NCI-H1417 (cell line): ENCODE data around the gene ALAS1.

Experiments
- DNase-seq, 3 experiments: peaks; one replicate each; lab custom pipeline; 2025; lab: John Stamatoyannopoulos, UW

The ALAS1 gene

DNA sequence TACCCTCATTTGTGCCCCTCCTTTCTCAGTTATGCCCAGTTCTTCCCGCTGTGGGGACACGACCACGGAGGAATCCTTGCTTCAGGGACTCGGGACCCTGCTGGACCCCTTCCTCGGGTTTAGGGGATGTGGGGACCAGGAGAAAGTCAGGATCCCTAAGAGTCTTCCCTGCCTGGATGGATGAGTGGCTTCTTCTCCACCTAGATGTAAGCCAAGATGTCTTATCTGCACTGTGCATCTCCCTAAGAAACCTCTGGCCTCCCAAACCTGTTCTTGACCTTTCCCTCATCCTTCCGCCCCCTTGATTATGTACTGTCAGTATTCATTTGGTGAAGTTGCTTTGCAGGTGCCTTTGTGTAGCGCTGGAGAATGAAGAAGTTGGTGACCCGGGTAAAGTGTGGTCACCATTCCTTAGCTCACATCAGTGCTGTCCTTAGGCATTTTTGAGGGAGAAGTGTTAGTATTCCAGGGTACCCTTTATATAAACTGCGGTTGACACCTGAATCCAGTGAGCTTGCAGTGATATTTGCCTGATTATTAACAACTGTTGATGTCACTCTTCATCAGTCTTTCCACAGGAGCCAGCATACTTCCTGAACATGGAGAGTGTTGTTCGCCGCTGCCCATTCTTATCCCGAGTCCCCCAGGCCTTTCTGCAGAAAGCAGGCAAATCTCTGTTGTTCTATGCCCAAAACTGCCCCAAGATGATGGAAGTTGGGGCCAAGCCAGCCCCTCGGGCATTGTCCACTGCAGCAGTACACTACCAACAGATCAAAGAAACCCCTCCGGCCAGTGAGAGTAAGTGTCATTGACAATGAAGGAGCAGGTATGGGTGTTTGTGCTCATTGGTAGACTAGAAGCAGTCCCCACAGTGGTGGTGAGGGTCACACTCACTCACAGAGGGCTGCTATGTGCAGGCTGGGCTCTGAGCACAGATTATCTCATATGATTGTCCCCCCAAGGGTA, 966 bp downstream of the ALAS1 start:
- no peak for DNase-seq

DNA sequence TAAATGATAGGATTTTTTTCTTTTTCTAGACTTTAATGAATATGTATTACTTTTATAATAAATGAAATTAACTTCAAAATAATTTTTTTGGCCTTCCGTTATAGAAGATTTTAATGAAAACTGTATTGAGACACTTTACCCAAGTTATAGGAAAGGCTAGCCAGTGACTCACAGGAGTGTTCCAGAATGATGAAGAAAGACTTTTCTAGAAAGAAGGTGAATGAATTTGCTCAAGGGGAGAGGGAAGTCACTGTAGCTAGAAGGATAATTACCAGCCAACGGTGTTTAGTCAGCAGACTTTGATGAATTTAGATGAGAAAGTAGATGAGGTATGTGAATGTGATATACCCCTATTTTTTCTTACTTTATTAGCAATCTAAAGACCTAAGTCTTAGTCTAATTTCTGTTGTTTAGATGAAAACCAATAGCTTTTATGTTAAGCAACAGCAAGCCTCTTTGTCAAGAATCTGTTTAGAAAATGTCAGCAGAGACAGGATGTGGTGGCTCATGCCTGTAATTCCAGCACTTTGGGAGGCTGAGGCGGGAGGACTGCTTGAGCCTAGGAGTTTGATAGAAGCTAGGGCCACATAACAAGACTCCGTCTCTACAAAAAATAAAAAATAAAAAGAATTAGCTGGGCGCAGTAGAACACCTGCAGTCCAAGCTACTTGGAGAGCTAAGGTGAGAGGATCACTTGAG, 3.2 kb downstream of the ALAS1 start:
- no peak for DNase-seq

DNA sequence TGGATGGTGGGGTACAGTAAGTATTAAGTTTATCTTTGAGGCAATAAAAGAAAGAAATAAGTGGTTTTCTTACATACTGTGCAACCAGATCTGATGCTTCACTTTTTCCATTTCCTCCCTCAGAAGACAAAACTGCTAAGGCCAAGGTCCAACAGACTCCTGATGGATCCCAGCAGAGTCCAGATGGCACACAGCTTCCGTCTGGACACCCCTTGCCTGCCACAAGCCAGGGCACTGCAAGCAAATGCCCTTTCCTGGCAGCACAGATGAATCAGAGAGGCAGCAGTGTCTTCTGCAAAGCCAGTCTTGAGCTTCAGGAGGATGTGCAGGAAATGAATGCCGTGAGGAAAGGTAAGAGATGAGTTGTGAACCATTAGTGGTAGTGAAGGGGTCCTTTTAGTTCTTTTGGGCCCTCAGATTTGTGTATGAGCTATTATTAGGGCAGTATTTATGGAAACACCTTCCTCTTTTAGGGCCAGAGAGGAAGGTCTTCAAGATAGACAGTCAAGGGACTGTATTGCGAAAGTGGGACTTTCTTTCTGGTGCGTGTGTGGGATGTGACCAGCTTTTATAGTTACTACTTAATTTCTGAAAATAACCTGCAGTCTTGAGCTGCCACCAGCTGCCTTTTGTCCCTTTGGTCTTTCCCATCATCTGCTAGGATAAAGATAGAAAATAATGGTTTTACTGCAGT, 4.6 kb downstream of the ALAS1 start:
- no peak for DNase-seq

DNA sequence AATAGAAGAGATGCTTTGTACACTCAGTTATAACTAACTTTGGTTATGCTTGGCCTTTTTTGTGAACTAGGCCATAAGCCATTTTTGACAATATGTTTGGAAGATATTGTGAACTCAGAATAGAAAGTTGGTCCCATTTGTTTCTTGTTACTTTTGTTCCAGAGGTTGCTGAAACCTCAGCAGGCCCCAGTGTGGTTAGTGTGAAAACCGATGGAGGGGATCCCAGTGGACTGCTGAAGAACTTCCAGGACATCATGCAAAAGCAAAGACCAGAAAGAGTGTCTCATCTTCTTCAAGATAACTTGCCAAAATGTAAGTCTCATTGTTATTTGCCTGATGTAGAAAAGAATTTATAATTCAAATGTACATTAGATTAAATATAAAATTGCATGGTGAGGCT, 5.7 kb downstream of the ALAS1 start:
- no peak for DNase-seq

DNA sequence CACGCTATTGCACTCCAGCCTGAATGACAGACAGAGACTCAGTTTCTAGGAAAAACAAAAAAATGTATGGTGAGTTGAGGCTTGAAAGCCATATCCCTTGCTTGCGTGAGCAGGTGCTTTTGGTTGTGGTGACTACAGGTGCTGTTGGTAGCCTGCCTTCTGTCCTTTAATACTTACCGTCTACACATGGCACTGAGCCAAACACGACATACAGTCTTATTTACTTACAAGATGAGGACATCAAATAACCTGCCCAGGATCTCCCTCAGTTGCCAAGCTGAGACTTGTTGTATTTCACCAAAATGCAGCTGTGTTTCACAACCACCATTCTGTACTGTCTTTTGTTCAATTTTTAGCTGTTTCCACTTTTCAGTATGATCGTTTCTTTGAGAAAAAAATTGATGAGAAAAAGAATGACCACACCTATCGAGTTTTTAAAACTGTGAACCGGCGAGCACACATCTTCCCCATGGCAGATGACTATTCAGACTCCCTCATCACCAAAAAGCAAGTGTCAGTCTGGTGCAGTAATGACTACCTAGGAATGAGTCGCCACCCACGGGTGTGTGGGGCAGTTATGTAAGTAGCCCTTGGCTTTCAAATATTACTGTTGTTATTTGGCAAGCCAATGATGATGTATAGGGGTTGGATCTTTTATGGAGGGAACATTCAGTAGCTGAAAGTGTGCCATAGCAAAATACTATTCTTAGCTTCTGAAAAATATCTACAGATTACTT, 6.5 kb downstream of the ALAS1 start:
- peak; percentile 33 to 87 (median 59) for DNase-seq

DNA sequence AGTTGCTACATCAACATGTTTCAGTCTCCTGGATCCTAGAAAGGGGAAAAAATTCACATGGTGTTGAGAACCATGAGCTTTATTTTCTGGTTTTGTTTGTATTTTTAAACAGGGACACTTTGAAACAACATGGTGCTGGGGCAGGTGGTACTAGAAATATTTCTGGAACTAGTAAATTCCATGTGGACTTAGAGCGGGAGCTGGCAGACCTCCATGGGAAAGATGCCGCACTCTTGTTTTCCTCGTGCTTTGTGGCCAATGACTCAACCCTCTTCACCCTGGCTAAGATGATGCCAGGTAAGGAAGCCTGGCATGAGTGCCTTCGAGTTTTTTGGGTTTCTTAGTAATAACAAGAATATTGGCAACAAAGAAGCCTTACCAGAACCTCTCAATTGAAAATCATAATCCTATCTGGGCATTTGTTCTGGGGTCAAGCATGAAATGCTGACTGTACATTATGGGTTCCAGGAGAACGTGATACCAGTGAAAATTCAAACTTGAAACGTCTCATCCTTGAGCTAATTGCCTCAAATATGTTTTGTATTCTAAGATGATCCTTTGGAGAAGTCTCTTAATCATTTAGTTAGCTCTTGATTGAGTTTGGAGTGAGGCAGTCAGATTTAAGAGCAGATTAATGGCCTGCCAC, 7.9 kb downstream of the ALAS1 start:
- no peak for DNase-seq

DNA sequence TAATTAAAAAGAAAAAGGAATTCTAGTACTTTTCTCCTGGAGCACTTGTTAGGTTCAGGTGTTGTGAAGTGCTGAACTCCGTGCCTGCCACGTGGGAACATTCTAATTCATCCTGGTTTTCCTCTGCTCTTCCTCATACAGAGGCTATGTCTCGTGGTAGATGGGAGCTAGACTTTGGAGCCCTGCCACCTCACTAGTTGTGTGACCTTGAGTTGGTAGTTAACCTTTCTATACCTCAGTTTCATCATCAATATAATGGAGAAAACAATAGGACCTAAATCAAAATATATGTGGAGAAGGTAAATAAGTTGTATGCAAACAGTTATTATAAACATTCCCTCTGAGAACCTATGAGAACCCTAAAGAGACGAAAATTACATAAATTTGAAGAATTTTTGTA, 10.6 kb downstream of the ALAS1 start:
- DNase-seq = no peak

DNA sequence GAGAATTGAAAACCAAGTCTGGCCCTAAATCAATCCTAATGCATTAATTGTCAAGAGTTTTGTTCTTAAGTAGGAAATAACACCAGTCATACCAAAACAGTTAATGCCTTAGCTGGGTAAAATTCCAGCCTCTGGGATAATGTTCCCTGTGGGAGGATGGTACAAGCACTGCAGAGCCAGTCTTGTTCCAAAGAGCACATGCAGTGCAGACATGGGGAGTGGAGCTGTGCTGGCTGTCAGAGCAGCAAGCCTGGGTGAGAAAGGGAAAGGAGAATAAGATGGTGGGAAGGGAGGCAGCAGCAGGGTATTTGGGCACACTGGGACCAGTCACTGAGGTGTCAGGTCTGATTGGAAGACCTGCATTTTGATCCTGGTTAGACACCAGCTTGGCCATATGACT, 12.1 kb downstream of the ALAS1 start:
- DNase-seq = no peak

DNA sequence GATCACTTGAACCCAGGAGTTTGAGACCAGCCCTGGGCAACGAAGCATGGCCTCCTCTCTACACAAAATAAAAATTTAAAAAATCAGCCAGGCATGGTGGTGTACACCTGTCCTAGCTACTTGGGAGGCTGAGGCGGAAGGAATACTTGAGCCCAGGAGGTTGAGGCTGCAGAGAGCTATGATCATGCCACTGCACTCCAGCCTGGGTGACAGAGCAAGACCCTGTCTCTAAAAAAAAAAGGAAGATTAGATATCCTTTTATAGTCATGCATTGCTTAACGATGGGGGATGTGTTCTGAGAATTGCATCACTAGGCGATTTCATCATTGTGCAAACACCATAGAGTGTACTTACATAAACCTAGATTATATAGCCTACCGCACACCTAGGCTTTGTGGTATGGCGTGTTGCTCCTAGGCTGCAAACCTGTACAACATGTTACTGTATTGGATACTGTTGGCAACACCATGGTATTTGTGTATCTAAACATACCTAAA, 12.6 kb downstream of the ALAS1 start:
- DNase-seq = no peak

DNA sequence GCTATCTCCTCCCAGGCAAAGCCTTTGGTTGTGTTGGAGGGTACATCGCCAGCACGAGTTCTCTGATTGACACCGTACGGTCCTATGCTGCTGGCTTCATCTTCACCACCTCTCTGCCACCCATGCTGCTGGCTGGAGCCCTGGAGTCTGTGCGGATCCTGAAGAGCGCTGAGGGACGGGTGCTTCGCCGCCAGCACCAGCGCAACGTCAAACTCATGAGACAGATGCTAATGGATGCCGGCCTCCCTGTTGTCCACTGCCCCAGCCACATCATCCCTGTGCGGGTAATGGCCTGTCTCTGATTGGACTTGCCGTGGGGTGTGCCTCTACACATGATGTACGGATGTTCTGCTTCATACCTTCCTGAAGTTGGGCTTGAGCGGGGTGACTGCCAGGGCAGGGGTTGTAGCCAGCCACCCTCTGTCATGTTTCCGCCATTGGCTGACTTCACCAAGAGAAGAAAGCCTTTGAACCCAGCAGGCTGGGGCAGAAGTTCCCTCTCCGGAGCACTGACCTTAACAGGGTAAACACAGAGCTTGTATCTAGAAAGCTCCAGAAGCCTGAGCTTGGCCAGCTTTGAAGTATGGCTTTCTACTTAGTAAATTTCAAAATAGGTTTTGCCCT, 13.4 kb downstream of the ALAS1 start:
- no peak for DNase-seq

DNA sequence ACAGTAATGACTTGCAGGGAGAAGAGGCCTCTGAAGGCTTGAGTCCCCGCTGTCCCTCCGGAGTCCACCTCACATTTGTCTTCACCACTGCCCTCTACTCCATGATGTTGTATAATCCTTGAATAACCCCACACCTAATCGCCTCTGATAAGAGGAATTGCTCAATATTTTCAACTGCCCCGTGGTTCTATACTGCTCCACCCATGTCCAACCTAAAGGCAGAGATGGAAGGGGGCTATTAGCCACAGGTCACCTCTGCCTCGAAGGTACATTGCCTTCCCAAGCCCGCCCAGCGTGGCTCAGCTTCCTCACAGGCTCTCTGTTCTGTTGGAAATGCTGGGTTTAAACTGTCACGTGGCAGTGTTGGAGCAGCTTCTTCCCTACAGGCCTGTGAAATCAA, 15.0 kb downstream of the ALAS1 start:
- DNase-seq = no peak

DNA sequence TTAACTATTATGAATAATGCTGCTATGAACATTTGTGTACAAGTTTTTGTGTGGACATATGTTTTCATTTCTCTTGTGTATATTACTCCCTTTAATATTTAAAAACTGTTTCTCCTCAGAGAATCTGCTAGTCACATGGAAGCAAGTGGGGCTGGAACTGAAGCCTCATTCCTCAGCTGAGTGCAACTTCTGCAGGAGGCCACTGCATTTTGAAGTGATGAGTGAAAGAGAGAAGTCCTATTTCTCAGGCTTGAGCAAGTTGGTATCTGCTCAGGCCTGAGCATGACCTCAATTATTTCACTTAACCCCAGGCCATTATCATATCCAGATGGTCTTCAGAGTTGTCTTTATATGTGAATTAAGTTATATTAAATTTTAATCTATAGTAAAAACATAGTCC, 15.9 kb downstream of the ALAS1 start:
- no peak for DNase-seq

DNA sequence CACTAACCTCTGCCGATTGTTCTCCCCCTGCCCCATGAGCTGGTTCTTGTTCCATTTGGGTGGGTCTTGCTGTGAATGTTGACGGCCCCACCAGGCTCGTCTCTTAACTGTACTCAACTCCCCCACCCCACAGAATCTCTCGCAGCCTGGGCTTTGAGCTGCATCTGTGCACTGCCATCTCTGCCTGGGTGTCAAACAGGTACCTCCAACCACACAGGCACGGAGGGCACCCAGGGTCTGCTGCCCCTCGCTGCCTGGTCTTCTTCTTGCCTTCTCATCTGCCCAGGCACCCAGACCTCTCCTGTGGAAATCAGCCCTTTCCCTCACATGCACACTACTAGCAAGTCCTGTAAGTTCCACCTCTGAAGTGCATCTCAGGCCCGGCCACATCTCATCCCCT, 17.4 kb downstream of the ALAS1 start:
- no peak for DNase-seq

DNA sequence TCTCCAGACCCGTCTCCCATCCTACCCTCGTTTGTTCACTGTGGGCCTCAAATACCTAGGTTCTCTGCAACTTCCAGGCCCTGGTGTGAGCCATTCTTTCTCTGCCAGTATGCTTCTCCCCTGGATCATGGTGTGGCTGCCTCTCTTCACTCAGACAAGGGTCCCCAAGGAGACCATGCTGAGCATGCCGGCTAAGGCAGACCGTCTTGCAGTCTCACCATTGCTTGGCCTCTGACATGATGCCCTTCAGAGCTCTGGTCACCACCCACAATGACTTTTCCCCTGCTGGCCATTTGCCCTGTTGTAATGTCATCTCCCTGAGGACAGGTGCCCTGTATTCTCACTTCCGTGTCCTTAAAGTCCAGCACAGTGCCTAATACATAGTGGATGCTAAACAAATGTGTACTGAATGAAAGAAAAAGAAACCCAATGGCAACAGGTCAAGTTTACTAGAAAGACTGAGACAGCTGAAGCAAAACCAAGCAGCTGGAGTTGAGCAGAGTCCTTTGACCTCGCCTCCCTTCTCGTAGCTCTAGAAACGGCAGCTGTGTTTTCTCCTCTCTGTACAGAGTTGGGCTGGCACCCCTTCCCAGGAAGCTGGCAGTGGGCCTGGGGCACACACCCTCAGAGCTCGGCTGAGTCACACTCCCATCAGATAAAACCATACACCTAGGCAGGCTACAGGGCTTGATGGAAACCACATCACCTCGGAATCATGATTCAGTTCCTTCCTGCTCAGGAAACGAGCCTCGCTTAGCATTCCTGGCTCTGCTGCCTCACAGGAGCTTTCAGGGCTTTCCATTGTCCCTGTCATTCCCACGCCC, 18.8 kb downstream of the ALAS1 start:
- no peak for DNase-seq

DNA sequence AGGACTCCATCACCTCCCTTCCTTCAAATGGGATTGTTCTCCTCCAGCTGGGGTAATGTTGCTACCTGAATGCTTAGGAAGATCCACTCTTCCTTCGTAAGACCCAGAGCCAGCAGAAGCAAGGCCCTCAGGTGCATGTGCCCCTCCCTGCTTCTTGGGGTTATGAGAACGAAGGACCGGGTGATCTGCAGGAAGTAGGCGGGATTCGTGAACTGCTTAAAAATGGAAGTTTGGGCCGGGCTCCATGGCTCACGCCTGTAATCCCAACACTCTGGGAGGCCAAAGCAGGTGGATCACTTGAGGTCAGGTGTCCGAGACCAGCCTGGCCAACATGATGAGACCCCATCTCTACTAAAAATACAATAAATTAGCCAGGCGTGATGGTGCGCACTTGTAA, 19.4 kb downstream of the ALAS1 start:
- no peak for DNase-seq

DNA sequence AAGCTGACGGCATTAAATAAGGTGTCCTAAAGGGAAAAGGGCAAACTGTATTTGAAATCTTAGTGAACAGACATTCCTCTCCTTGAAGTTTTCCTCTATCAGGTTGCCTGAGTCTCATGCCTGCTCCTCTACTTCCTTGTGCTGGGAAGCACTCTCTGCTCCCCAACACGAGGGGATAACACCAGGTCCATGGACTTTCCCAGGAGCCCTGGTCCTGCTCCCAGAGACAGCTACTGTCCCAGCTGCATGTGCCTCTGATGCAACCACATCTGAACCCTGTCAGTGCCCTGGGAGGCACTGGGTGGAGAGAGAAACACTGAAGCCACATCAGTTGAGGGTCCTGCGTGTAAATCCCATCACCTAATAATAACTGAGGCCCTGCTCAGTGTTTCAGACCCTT, 20.1 kb downstream of the ALAS1 start:
- DNase-seq = no peak

DNA sequence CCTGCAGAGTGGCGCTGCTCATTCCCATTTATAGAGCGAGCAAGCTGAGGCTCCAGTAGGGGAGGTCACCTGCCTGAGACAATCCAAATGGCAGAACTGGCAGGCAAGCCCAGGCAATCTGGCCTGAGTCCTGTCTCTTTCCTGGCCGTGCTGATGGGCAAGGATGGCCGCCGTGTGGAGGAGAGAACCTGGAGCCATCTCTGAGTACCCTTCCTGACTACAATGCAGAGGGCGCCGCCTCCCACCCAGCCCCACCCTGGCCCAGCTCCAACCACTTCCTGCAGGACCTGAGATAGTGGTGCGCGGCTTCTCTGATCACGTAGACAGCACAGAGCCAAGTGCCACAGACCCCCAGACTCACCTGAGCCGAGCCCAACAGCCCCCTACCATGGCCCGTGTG, 20.5 kb downstream of the ALAS1 start:
- no peak for DNase-seq

DNA sequence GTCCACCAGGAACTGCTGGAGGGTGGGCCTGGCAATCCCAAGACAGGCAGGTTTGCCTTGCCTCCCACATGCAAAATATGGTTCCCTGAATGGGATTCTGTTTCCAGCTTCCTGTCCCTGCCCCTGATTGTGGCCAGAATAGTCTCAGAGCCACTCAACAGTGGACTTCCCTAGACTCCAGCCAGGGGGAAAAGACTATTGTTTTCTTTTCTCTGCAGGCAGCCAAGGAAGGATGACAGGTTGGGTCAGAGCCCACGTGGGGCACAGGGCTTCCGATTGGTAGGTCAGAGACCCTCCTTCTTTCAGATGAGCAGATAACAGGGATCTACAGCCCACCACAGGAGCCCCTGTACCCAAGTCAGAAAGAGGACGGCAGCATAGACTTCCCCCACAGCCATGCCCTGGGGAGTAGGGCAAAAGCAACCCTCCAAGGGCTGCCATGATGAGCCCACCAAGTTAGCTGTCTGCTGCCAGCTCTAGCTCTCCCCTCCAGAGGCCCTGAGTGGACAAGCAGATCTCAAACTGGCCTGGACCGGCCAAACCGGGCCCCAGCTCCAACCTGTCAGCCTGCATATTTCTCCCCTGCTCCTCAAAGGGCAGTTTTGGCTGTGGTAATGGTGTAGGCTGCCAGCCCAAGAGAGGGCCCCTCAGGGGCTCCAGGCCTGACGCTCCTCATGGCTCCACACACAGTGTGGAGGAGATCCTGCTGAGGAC, 21.1 kb downstream of the ALAS1 start:
- no peak for DNase-seq

DNA sequence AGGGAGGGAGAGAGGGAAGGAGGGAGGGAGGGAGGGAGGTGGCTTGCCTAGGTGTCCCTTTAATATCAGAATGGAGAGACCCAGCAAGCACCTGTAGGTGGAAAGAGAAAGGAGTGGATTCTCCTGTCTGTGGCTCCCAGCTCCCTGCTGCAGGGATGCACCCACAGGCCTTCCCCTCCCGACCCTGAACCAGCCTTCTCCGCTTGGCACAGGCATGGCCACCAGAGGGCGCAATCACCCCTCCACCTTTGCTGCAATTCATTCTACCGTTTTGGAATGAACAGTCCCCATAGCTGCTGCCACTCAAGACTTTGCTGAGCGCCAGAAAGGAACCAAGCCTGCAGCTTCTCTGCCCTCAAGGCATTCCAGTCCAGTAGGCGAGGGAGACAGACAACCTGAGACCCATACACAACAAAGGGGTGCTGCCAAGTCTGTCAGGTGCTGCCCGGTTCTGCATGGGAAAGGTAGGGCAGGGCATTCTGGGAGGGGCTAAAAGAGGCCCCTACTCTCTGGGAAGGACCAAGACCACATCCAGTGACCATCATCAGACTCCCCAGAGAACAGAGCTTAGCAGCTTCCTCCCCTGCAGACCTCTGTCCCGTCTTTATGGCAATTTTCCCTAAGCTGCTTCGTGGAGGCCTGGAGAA, 22.5 kb downstream of the ALAS1 start:
- DNase-seq = peak; percentile 49 to 74 (median 59)
